IMR-90 (cell line): ENCODE data around the gene AHCTF1. TPM values are rescaled to one million over a fixed set of nuclear protein-coding genes. Genes with fewer than 3 reads are reported as not detected.

Experiments
- ATAC-seq: fragments of 200-7000 bp; cut with Tn5 transposase; 2 replicates; pipeline ENCODE4 v1.9.1; 2020; ENCODE audit warnings: low read depth, mild to moderate bottlenecking, moderate library complexity
- BruUV-seq: library from RNA; stranded (reverse); fragments of 400-500 nt; replicated peaks from 2 replicates; lab custom pipeline; 2021; lab: Mats Ljungman, UMichigan
- CTCF ChIA-PET: fragments of 300-600 bp; formaldehyde crosslinking; extraction: SDS; loops from one replicate; lab custom pipeline; 2021; ENCODE audit warnings: antibody characterized with exemption; lab: Yijun Ruan, JAX
- POLR2A ChIA-PET: fragments of 300-600 bp; sonication (Branson Sonifier 250); formaldehyde crosslinking; loops from one replicate; lab custom pipeline; 2022; ENCODE audit warnings: antibody characterized with exemption; ENCODE audit not compliant: unreplicated experiment; lab: Charles Lee
- DNase-seq: peaks from one replicate; pipeline ENCODE4 v3.0.0; 2013
- H2AFZ ChIP-seq: replicated peaks from 2 replicates; pipeline ENCODE3; 2013; ENCODE audit warnings: low read length, mild to moderate bottlenecking; ENCODE audit not compliant: poor library complexity
- H2AK5ac ChIP-seq: 2 replicates; pipeline ENCODE4 v1.6.1; 2013; ENCODE audit warnings: low read depth, low read length, inconsistent platforms
- H2AK9ac ChIP-seq: replicated peaks from 2 replicates; pipeline ENCODE3; 2013; ENCODE audit warnings: mild to moderate bottlenecking, low read depth, low read length, moderate library complexity; ENCODE audit not compliant: poor library complexity
- H2BK120ac ChIP-seq: 2 replicates; pipeline ENCODE4 v1.6.1; 2013; ENCODE audit warnings: low read depth, low read length, inconsistent platforms
- H2BK15ac ChIP-seq: 3 replicates; pipeline ENCODE4 v1.6.1; 2013; ENCODE audit warnings: low read depth, low read length, inconsistent platforms
- H2BK20ac ChIP-seq: 2 replicates; pipeline ENCODE4 v1.6.1; 2013; ENCODE audit warnings: low read depth, mild to moderate bottlenecking, inconsistent platforms, low read length, moderate library complexity
- H2BK5ac ChIP-seq: 2 replicates; pipeline ENCODE4 v1.6.1; 2013; ENCODE audit warnings: mild to moderate bottlenecking, low read depth, low read length, inconsistent platforms; ENCODE audit not compliant: poor library complexity, severe bottlenecking
- H3K14ac ChIP-seq: replicated peaks from 2 replicates; pipeline ENCODE4 v1.6.1; 2013; ENCODE audit warnings: low read depth, low read length, inconsistent platforms
- H3K18ac ChIP-seq: 2 replicates; pipeline ENCODE4 v1.6.1; 2013; ENCODE audit warnings: low read depth, low read length, control low read depth
- H3K23ac ChIP-seq: 2 replicates; pipeline ENCODE4 v1.6.1; 2013; ENCODE audit warnings: low read depth, low read length, inconsistent platforms
- H3K27ac ChIP-seq: 2 replicates; pipeline ENCODE4 v1.5.1; 2013; ENCODE audit warnings: mild to moderate bottlenecking, control low read depth, low read length; ENCODE audit not compliant: insufficient read depth
- H3K27me3 ChIP-seq: 2 replicates; pipeline ENCODE4 v1.6.1; 2013; ENCODE audit warnings: low read length; ENCODE audit not compliant: control insufficient read depth, insufficient read depth
- H3K36me3 ChIP-seq: 2 replicates; pipeline ENCODE4 v1.6.1; 2013; ENCODE audit warnings: low read length, mixed read lengths; ENCODE audit not compliant: control insufficient read depth, insufficient read depth
- H3K4ac ChIP-seq: 2 replicates; pipeline ENCODE4 v1.6.1; 2013; ENCODE audit warnings: low read depth, low read length, inconsistent platforms
- H3K4me1 ChIP-seq: 2 replicates; pipeline ENCODE4 v1.6.1; 2013; ENCODE audit warnings: low read length, mixed read lengths; ENCODE audit not compliant: control insufficient read depth, insufficient read depth
- H3K4me2 ChIP-seq: 2 replicates; pipeline ENCODE4 v1.6.1; 2013; ENCODE audit warnings: low read depth, mild to moderate bottlenecking, control low read depth, low read length, moderate library complexity
- H3K4me3 ChIP-seq: 2 replicates; pipeline ENCODE4 v1.5.1; 2013; ENCODE audit warnings: low read depth, mild to moderate bottlenecking, control low read depth, low read length, moderate library complexity; ENCODE audit not compliant: insufficient read depth
- H3K56ac ChIP-seq: 2 replicates; pipeline ENCODE4 v1.6.1; 2013; ENCODE audit warnings: low read length, inconsistent platforms; ENCODE audit not compliant: insufficient read depth; ENCODE audit errors: extremely low read depth
- H3K79me1 ChIP-seq, 2 experiments: 2 replicates each; pipeline ENCODE4 v1.6.1; 2013; ENCODE audit warnings: low read length in 2 of 2, inconsistent platforms in 1 of 2, low read depth in 1 of 2
- H3K9ac ChIP-seq: 2 replicates; pipeline ENCODE4 v1.6.1; 2013; ENCODE audit warnings: low read depth, low read length, control low read depth
- H3K9me1 ChIP-seq: 2 replicates; pipeline ENCODE4 v1.6.1; 2013; ENCODE audit warnings: low read length, inconsistent platforms; ENCODE audit not compliant: insufficient read depth
- H3K9me3 ChIP-seq: 2 replicates; pipeline ENCODE4 v1.6.1; 2013; ENCODE audit warnings: low read length; ENCODE audit not compliant: control insufficient read depth, insufficient read depth
- H4K20me1 ChIP-seq: 2 replicates; pipeline ENCODE4 v1.6.1; 2013; ENCODE audit warnings: low read length, inconsistent platforms; ENCODE audit not compliant: insufficient read depth
- H4K5ac ChIP-seq: 2 replicates; pipeline ENCODE4 v1.6.1; 2013; ENCODE audit warnings: mild to moderate bottlenecking, low read depth, low read length, control low read depth
- H4K8ac ChIP-seq, 2 experiments: 2 replicates each; pipeline ENCODE4 v1.6.1; 2013; ENCODE audit warnings: low read depth in 2 of 2, low read length in 2 of 2, control low read depth in 1 of 2, inconsistent platforms in 1 of 2
- H4K91ac ChIP-seq: 2 replicates; pipeline ENCODE4 v1.6.1; 2013; ENCODE audit warnings: low read depth, low read length, inconsistent platforms; ENCODE audit not compliant: insufficient read depth
- BHLHE40 ChIP-seq: fragments of 150-350 bp; IDR thresholded peaks from 2 replicates; pipeline ENCODE4 v1.6.1; 2016; ENCODE audit warnings: mild to moderate bottlenecking, low read depth, low read length
- CEBPB ChIP-seq: IDR thresholded peaks from 2 replicates; pipeline ENCODE4 v1.6.1; 2012; ENCODE audit warnings: low read depth, low read length, improper control_type of control experiment
- CHD1 ChIP-seq: IDR thresholded peaks from 2 replicates; pipeline ENCODE4 v1.6.1; 2012; ENCODE audit warnings: low read depth, low read length, improper control_type of control experiment
- FOS ChIP-seq: fragments of 150-350 bp; IDR thresholded peaks from 2 replicates; pipeline ENCODE4 v1.6.1; 2016; ENCODE audit warnings: low read depth, low read length
- MAFK ChIP-seq: IDR thresholded peaks from 2 replicates; pipeline ENCODE4 v1.6.1; 2012; ENCODE audit warnings: low read depth, low read length, improper control_type of control experiment
- MAZ ChIP-seq: IDR thresholded peaks from 2 replicates; pipeline ENCODE4 v1.6.1; 2012; ENCODE audit warnings: low read depth, mild to moderate bottlenecking, low read length, improper control_type of control experiment, moderate library complexity, borderline replicate concordance
- MXI1 ChIP-seq: IDR thresholded peaks from 2 replicates; pipeline ENCODE4 v1.6.1; 2012; ENCODE audit warnings: low read depth, mild to moderate bottlenecking, low read length, moderate library complexity, borderline replicate concordance
- NFE2L2 ChIP-seq: fragments of 150-350 bp; IDR thresholded peaks from 2 replicates; pipeline ENCODE4 v1.6.1; 2016; ENCODE audit warnings: low read depth, mild to moderate bottlenecking, low read length
- POLR2A ChIP-seq: IDR thresholded peaks from 2 replicates; pipeline ENCODE4 v1.6.1; 2012; ENCODE audit warnings: mild to moderate bottlenecking, low read depth, low read length
- RAD21 ChIP-seq: IDR thresholded peaks from 2 replicates; pipeline ENCODE4 v1.6.1; 2012; ENCODE audit warnings: low read length, improper control_type of control experiment
- RCOR1 ChIP-seq: IDR thresholded peaks from 2 replicates; pipeline ENCODE4 v1.6.1; 2012; ENCODE audit warnings: mild to moderate bottlenecking, low read length, improper control_type of control experiment; ENCODE audit not compliant: insufficient replicate concordance
- RFX5 ChIP-seq: IDR thresholded peaks from 2 replicates; pipeline ENCODE4 v1.8.0; 2012; ENCODE audit warnings: low read depth, mild to moderate bottlenecking, low read length, moderate library complexity
- SMC3 ChIP-seq: fragments of 150-350 bp; IDR thresholded peaks from 2 replicates; pipeline ENCODE4 v1.6.1; 2016; ENCODE audit warnings: low read depth, mild to moderate bottlenecking, antibody characterized with exemption, low read length, moderate library complexity
- WGBS, 2 experiments: methylation state at CpG; one replicate each; pipeline versions ENCODE4 v1.1.5 to v1.1.7; 2013; ENCODE audit warnings: missing lambda C conversion rate in 2 of 2; ENCODE audit not compliant: insufficient read length in 1 of 2; ENCODE audit errors: extremely low coverage in 2 of 2; 5-methylcytosine and 5-hydroxymethylcytosine counted together
- dilution Hi-C: fragments of 300-500 bp; cut with HindIII; formaldehyde crosslinking; loops from one replicate; pipeline ENCODE4 v1.14.3; 2018; ENCODE audit warnings: low sequenced_read_pairs; ENCODE audit not compliant: unreplicated experiment
- in situ Hi-C: fragments of 300-500 bp; cut with MboI; formaldehyde crosslinking; loops from 3 replicates; pipeline ENCODE4 v1.14.3; 2019; ENCODE audit warnings: low sequenced_read_pairs, inconsistent platforms, mixed read lengths
- intact Hi-C: fragments of 100-400 bp; cut with micrococcal nuclease; formaldehyde crosslinking; loops from 2 replicates; pipeline ENCODE4 v1.10.0; 2022
- polyA plus RNA-seq, 3 experiments: library from polyadenylated mRNA; depleted of rRNA; stranded (reverse); fragments of >200 nt; gene quantifications; 2 replicates each; pipeline ENCODE4 v1.2.3, GENCODE V29; 2012; ENCODE audit warnings: low replicate concordance in 1 of 3
- total RNA-seq: library from RNA; depleted of rRNA; stranded (reverse); fragments of >200 nt; gene quantifications from 2 replicates; pipeline ENCODE4 v1.2.3, GENCODE V29; 2012
- TF ChIP-seq, protein P1 (sequence below): conservative IDR thresholded peaks from 2 replicates; pipeline ENCODE4 v1.5.1; 2012; ENCODE audit warnings: mild to moderate bottlenecking, low read depth, low read length, improper control_type of control experiment
- TF ChIP-seq, protein P2 (sequence below): fragments of 150-350 bp; IDR thresholded peaks from 2 replicates; pipeline ENCODE4 v1.6.1; 2017; ENCODE audit warnings: mild to moderate bottlenecking, antibody characterized with exemption, low read length, low read depth
- TF ChIP-seq, protein P3 (sequence below): fragments of 150-350 bp; IDR thresholded peaks from 2 replicates; pipeline ENCODE4 v1.6.1; 2016; ENCODE audit warnings: low read depth, mild to moderate bottlenecking, low read length, moderate library complexity, borderline replicate concordance

Gene AHCTF1
- total and polyA plus RNA-seq, 2 of the 4 experiments (the other 2 are of a cell fraction): 8.9 to 29.0 TPM

DNA sequence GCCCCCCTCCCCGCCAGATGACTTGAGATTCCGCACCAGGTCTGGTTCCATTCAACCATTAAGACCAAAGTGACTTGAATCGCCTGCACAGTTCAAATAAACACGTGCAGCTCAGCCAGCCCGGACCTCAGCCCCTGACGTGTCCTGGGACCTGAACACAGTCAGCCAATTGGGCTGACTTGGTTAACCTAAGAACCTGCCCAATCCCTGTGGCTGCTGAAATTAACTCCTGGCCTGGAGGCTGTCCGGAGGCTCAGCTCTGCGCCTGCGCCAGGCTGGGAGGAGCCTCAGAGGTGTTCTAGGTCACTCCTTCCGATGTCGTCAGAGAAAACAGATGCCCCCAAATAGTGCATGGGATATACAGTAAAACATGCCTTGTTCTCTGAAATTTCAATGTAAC, 134.2 kb downstream of the AHCTF1 start:
- no peak overlapping the region for H3K4me2 ChIP-seq
- H3K4ac ChIP-seq: no peak overlapping the region
- H3K14ac ChIP-seq: no peak overlapping the region
- no peak overlapping the region for H2AFZ ChIP-seq
- no peaks in the 10 kb centered on the region for H3K36me3 ChIP-seq
- peaks cover 6% of the 10 kb centered on the region; the same call in 1 of the 2 replicates for H3K9me1 ChIP-seq
- TF ChIP-seq, protein P1, sequence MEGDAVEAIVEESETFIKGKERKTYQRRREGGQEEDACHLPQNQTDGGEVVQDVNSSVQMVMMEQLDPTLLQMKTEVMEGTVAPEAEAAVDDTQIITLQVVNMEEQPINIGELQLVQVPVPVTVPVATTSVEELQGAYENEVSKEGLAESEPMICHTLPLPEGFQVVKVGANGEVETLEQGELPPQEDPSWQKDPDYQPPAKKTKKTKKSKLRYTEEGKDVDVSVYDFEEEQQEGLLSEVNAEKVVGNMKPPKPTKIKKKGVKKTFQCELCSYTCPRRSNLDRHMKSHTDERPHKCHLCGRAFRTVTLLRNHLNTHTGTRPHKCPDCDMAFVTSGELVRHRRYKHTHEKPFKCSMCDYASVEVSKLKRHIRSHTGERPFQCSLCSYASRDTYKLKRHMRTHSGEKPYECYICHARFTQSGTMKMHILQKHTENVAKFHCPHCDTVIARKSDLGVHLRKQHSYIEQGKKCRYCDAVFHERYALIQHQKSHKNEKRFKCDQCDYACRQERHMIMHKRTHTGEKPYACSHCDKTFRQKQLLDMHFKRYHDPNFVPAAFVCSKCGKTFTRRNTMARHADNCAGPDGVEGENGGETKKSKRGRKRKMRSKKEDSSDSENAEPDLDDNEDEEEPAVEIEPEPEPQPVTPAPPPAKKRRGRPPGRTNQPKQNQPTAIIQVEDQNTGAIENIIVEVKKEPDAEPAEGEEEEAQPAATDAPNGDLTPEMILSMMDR: no peak
- TF ChIP-seq, protein P2, sequence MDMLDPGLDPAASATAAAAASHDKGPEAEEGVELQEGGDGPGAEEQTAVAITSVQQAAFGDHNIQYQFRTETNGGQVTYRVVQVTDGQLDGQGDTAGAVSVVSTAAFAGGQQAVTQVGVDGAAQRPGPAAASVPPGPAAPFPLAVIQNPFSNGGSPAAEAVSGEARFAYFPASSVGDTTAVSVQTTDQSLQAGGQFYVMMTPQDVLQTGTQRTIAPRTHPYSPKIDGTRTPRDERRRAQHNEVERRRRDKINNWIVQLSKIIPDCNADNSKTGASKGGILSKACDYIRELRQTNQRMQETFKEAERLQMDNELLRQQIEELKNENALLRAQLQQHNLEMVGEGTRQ: no peak
- TF ChIP-seq RAD21: no peak
- TF ChIP-seq BHLHE40: no peak
- no peak for TF ChIP-seq CHD1
- TF ChIP-seq POLR2A: no peak
- no peak for TF ChIP-seq MXI1
- no peak for TF ChIP-seq CEBPB
- TF ChIP-seq, protein P3, sequence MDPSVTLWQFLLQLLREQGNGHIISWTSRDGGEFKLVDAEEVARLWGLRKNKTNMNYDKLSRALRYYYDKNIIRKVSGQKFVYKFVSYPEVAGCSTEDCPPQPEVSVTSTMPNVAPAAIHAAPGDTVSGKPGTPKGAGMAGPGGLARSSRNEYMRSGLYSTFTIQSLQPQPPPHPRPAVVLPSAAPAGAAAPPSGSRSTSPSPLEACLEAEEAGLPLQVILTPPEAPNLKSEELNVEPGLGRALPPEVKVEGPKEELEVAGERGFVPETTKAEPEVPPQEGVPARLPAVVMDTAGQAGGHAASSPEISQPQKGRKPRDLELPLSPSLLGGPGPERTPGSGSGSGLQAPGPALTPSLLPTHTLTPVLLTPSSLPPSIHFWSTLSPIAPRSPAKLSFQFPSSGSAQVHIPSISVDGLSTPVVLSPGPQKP: no peak
- TF ChIP-seq RFX5: no peak
- TF ChIP-seq RCOR1: no peak
- no peak for TF ChIP-seq FOS
- no peak for TF ChIP-seq MAZ
- no peak for TF ChIP-seq NFE2L2
- TF ChIP-seq MAFK: no peak
- no peak for TF ChIP-seq SMC3
- H4K20me1 ChIP-seq: no peaks in the 10 kb centered on the region
- DNase-seq (no peak), ATAC-seq (no peak)
- H3K9ac ChIP-seq: no peak overlapping the region
- no peak overlapping the region for H3K27ac ChIP-seq
- 64% methylated on average over 3 of the region's 11 CpGs; no CpG with 5 or more reads in 1 of the 2 experiments for WGBS, 2 experiments
- no peak overlapping the region for H2BK120ac ChIP-seq
- in situ Hi-C loops (no loop called here), intact Hi-C loops (no loop called here), dilution Hi-C loops (no loop called here)
- H3K9me3 ChIP-seq: no peaks in the 10 kb centered on the region; the same call in 1 of the 2 replicates
- H3K4me3 ChIP-seq: no peak overlapping the region
- no peak overlapping the region for H3K56ac ChIP-seq
- no TSS peak for BruUV-seq
- no peak overlapping the region for H3K23ac ChIP-seq
- peaks cover 6% of the 10 kb centered on the region; the same call in 1 of the 2 replicates for H3K4me1 ChIP-seq
- no peaks in the 10 kb centered on the region for H3K79me1 ChIP-seq
- no peak overlapping the region for H2BK5ac ChIP-seq
- no peak overlapping the region for H4K8ac ChIP-seq
- no peak overlapping the region for H4K5ac ChIP-seq
- H4K91ac ChIP-seq: no peak overlapping the region
- CTCF ChIA-PET: no interaction called here
- POLR2A ChIA-PET: no interaction called here
- H2BK15ac ChIP-seq: no peak overlapping the region
- no peak overlapping the region for H2AK9ac ChIP-seq
- no peak overlapping the region for H3K18ac ChIP-seq
- no peak overlapping the region for H2AK5ac ChIP-seq
- no peak overlapping the region for H2BK20ac ChIP-seq
- peaks cover 22% of the 10 kb centered on the region; the same call in 1 of the 2 replicates for H3K27me3 ChIP-seq
